Measurements from ENCODE around the gene CYP8B1. TPM values are rescaled to one million over a fixed set of nuclear protein-coding genes. Genes with fewer than 3 reads are reported as not detected.

The CYP8B1 gene
- total and polyA plus RNA-seq, 2 of the 13 experiments (the other 11 are each of a cell fraction or from before 2014, with no cell fraction given): 0.58 to 2.0 TPM

- no peak for TF ChIP-seq ZBTB40 (IDR thresholded peaks at IDR 0.05)
- no peak for TF ChIP-seq ZBTB40 (CRISPR knock-in tag; IDR thresholded peaks at IDR 0.05)
- TF ChIP-seq POLR2AphosphoS5 (IDR thresholded peaks at IDR 0.05; ENCODE audit: low read depth, low read length): peak; percentile 51
- peak; percentile 67; the same call in 1 of the 2 replicates for TF ChIP-seq ZBTB25 (CRISPR knock-in tag; IDR thresholded peaks at IDR 0.05)
- no peak for TF ChIP-seq ZSCAN29 (CRISPR knock-in tag; conservative IDR thresholded peaks at IDR 0.05)
- no peak for TF ChIP-seq EED (CRISPR knock-in tag; IDR thresholded peaks at IDR 0.05)
- no peak for TF ChIP-seq ZKSCAN1 (IDR thresholded peaks at IDR 0.05; ENCODE audit: low read length)
- peak; percentile 36; the same call in 1 of the 2 replicates for TF ChIP-seq ZFY (CRISPR knock-in tag; IDR thresholded peaks at IDR 0.05)
- TF ChIP-seq ZNF17 (CRISPR knock-in tag; IDR thresholded peaks at IDR 0.05): no peak
- TF ChIP-seq SAP130 (CRISPR knock-in tag; IDR thresholded peaks at IDR 0.05; ENCODE audit: low read depth): peak; percentile 92
- no peak for TF ChIP-seq HIVEP1 (CRISPR knock-in tag; IDR thresholded peaks at IDR 0.05)
- 0 out of 2 replicates have a peak, but pooled peaks have one; percentile 26 for TF ChIP-seq ZNF446 (CRISPR knock-in tag; IDR thresholded peaks at IDR 0.05)
- no peak for TF ChIP-seq ZNF572 (CRISPR knock-in tag; IDR thresholded peaks at IDR 0.05)
- TF ChIP-seq ZNF589 (CRISPR knock-in tag; conservative IDR thresholded peaks at IDR 0.05): no peak
- peak; percentile 92 for TF ChIP-seq TFE3 (CRISPR knock-in tag; IDR thresholded peaks at IDR 0.05)
- no peak for TF ChIP-seq ARNT (IDR thresholded peaks at IDR 0.05)
- no peak for TF ChIP-seq STAT6 (CRISPR knock-in tag; IDR thresholded peaks at IDR 0.05; ENCODE audit: borderline replicate concordance)
These were observed 21.9 kb downstream of the CYP8B1 start (continued) for GRCh38 chr3:42853739-42854302.

Measured in HepG2 (cell line).